HepG2 (cell line): ENCODE data around the gene DIAPH1. TPM values are rescaled to one million over a fixed set of nuclear protein-coding genes. Genes with fewer than 3 reads are reported as not detected.

Experiments
- ATAC-seq: fragments of 200-7000 bp; cut with Tn5 transposase; 3 replicates; pipeline ENCODE4 v1.9.1; 2020; ENCODE audit warnings: mild to moderate bottlenecking, moderate library complexity
- BruUV-seq: library from RNA; stranded (reverse); fragments of 400-500 nt; replicated peaks from 2 replicates; lab custom pipeline; 2021; lab: Mats Ljungman, UMichigan
- CTCF ChIA-PET: fragments of 300-600 bp; formaldehyde crosslinking; extraction: SDS; loops from one replicate; lab custom pipeline; 2021; ENCODE audit warnings: low total read pairs, inconsistent platforms, low intra/inter-chr PET ratio; lab: Yijun Ruan, JAX
- POLR2A ChIA-PET: fragments of 350-600 bp; sonication (Branson Sonifier 250); formaldehyde crosslinking; loops from one replicate; lab custom pipeline; 2020; ENCODE audit warnings: antibody characterized with exemption, inconsistent platforms; lab: Yijun Ruan, JAX
- DNase-seq: peaks from one replicate; pipeline ENCODE4 v3.0.0-alpha.2; 2015; ENCODE audit warnings: low spot score
- FAIRE-seq: peaks from 3 replicates; lab custom pipeline; 2011; peaks lifted over from hg19 to GRCh38; lab: Jason Lieb, UNC
- H2AFZ ChIP-seq: one replicate; pipeline ENCODE4 v1.6.1; 2011; ENCODE audit warnings: low read length, inconsistent platforms
- H3K27ac ChIP-seq: fragments of 300-600 bp; 3 replicates; pipeline ENCODE4 v1.8.0; 2011; ENCODE audit warnings: mixed run types, mild to moderate bottlenecking, mixed read lengths, low read length, inconsistent platforms; ENCODE audit not compliant: insufficient read depth; ENCODE audit errors: extremely low read length
- H3K27me3 ChIP-seq, 2 experiments: fragments of 200-600 bp in 1 of 2; 2 replicates in 1 of 2; 3 replicates in 1 of 2; pipeline versions ENCODE4 v1.6.0 to v1.8.0; 2011; ENCODE audit warnings: low read length in 2 of 2, mild to moderate bottlenecking in 2 of 2, moderate library complexity in 2 of 2, inconsistent platforms in 1 of 2; ENCODE audit not compliant: insufficient read depth in 2 of 2, control insufficient read depth in 1 of 2
- H3K36me3 ChIP-seq, 2 experiments: fragments of 200-600 bp in 1 of 2; replicated peaks in 1 of 2; 2 replicates in 1 of 2; 3 replicates in 1 of 2; pipeline versions ENCODE4 v1.5.1 to v1.8.0; 2011; ENCODE audit warnings: low read length in 2 of 2, inconsistent platforms in 1 of 2; ENCODE audit not compliant: insufficient read depth in 2 of 2, control insufficient read depth in 1 of 2
- H3K4me1 ChIP-seq: 2 replicates; pipeline ENCODE4 v1.5.1; 2012; ENCODE audit warnings: low read length, inconsistent platforms; ENCODE audit not compliant: insufficient read depth
- H3K4me2 ChIP-seq: 2 replicates; pipeline ENCODE4 v1.6.0; 2011; ENCODE audit warnings: low read depth, low read length, inconsistent platforms
- H3K4me3 ChIP-seq, 3 experiments: fragments of 200-600 bp in 1 of 3; sonication (generic), shearing (Covaris generic) in 1 of 3; replicated peaks in 1 of 3; 2 replicates each; pipeline ENCODE4 v1.5.1; 2011 to 2016; ENCODE audit warnings: low read length in 3 of 3, inconsistent platforms in 2 of 3, low read depth in 2 of 3, mild to moderate bottlenecking in 2 of 3, control low read depth in 1 of 3, mixed read lengths in 1 of 3; ENCODE audit not compliant: insufficient read depth in 1 of 3
- H3K79me2 ChIP-seq: one replicate; pipeline ENCODE4 v1.6.1; 2011; ENCODE audit warnings: low read length, inconsistent platforms; ENCODE audit not compliant: insufficient read depth
- H3K9ac ChIP-seq: 2 replicates; pipeline ENCODE4 v1.6.0; 2011; ENCODE audit warnings: mild to moderate bottlenecking, low read depth, low read length, inconsistent platforms; ENCODE audit not compliant: insufficient read depth
- H3K9me3 ChIP-seq: 2 replicates; pipeline ENCODE4 v1.5.1; 2012; ENCODE audit warnings: mild to moderate bottlenecking, low read length
- H4K20me1 ChIP-seq: 2 replicates; pipeline ENCODE4 v1.6.0; 2011; ENCODE audit warnings: inconsistent platforms, mild to moderate bottlenecking, low read length, moderate library complexity; ENCODE audit not compliant: insufficient read depth
- BCL6 ChIP-seq: IDR thresholded peaks from 2 replicates; pipeline ENCODE4 v1.6.1; 2016; ENCODE audit warnings: missing genetic modification reagents, missing compliant biosample characterization
- PHF20 ChIP-seq: sonication (generic); formaldehyde crosslinking; IDR thresholded peaks from 2 replicates; pipeline ENCODE4 v1.5.0; 2020; ENCODE audit warnings: mild to moderate bottlenecking, missing genetic modification reagents
- POLR2G ChIP-seq: fragments of 200-400 bp; formaldehyde crosslinking; IDR thresholded peaks from 2 replicates; pipeline ENCODE4 v1.6.1; 2018; ENCODE audit warnings: mild to moderate bottlenecking, low read depth, low read length, moderate library complexity
- ZNF207 ChIP-seq: fragments of 450-650 bp; IDR thresholded peaks from 2 replicates; pipeline ENCODE4 v1.6.1; 2016; ENCODE audit warnings: antibody characterized with exemption, borderline replicate concordance
- ZNF550 ChIP-seq: sonication (generic); formaldehyde crosslinking; IDR thresholded peaks from 2 replicates; pipeline ENCODE4 v1.4.0; 2020; ENCODE audit warnings: mild to moderate bottlenecking, missing genetic modification reagents, borderline replicate concordance
- ZNF766 ChIP-seq: sonication (generic); formaldehyde crosslinking; IDR thresholded peaks from 2 replicates; pipeline ENCODE4 v1.5.0; 2020; ENCODE audit warnings: missing genetic modification reagents, borderline replicate concordance
- ZSCAN31 ChIP-seq: sonication (generic); formaldehyde crosslinking; IDR thresholded peaks from 2 replicates; pipeline ENCODE4 v1.5.0; 2020; ENCODE audit warnings: low read depth, mild to moderate bottlenecking, missing genetic modification reagents
- in situ Hi-C: cut with HindIII; loops from 2 replicates; pipeline ENCODE4 v1.10.0; 2017; ENCODE audit warnings: low pct_unique_long_range_greater_than_20kb; ENCODE audit not compliant: extremely low pct_ligation_motif_present
- intact Hi-C: fragments of 100-400 bp; cut with micrococcal nuclease; formaldehyde crosslinking; loops from one replicate; pipeline ENCODE4 v1.10.0; 2022; ENCODE audit not compliant: unreplicated experiment
- polyA plus RNA-seq, 8 experiments: library from polyadenylated mRNA; depleted of rRNA in 3 of 8; stranded (reverse) in 7 of 8; unstranded in 1 of 8; fragments of >200 nt; fragmentation: Illumina TruSeq in 4 of 8; extraction: Trizol in 4 of 8; gene quantifications; 2 replicates each; pipeline versions ENCODE4 v1.2.1 to v1.2.3, GENCODE V29; 2011 to 2016; ENCODE audit warnings: low read depth in 4 of 8, missing spikeins in 1 of 8, mixed read lengths in 1 of 8; ENCODE audit not compliant: insufficient read depth in 1 of 8
- total RNA-seq, 5 experiments: library from RNA; depleted of rRNA; stranded (reverse); fragments of >200 nt; fragmentation: Illumina TruSeq; extraction: Trizol; gene quantifications; 2 replicates each; pipeline ENCODE4 v1.2.3, GENCODE V29; 2016; ENCODE audit warnings: low read depth in 1 of 5
- TF ChIP-seq, protein P1 (sequence below): IDR thresholded peaks from 2 replicates; pipeline ENCODE4 v1.6.1; 2016
- TF ChIP-seq, protein P2 (sequence below): sonication (generic); formaldehyde crosslinking; IDR thresholded peaks from 2 replicates; pipeline ENCODE4 v1.5.0; 2020; ENCODE audit warnings: mild to moderate bottlenecking, missing genetic modification reagents
- TF ChIP-seq, protein P3 (sequence below), 2 experiments: fragments of 450-650 bp in 1 of 2; sonication (generic) in 1 of 2; formaldehyde crosslinking in 1 of 2; IDR thresholded peaks; 2 replicates each; pipeline versions ENCODE4 v1.6.1 to v1.8.0; 2016 to 2022; ENCODE audit warnings: antibody characterized with exemption in 1 of 2, mild to moderate bottlenecking in 1 of 2, missing genetic modification reagents in 1 of 2
- TF ChIP-seq, protein P4 (sequence below): IDR thresholded peaks from 2 replicates; pipeline ENCODE4 v1.6.1; 2016; ENCODE audit warnings: missing compliant biosample characterization, missing genetic modification reagents, borderline replicate concordance

DIAPH1 gene
- total and polyA plus RNA-seq, 2 of the 13 experiments (the other 11 are each of a cell fraction or from before 2014, with no cell fraction given), result 25.1 to 33.9 TPM

DNA sequence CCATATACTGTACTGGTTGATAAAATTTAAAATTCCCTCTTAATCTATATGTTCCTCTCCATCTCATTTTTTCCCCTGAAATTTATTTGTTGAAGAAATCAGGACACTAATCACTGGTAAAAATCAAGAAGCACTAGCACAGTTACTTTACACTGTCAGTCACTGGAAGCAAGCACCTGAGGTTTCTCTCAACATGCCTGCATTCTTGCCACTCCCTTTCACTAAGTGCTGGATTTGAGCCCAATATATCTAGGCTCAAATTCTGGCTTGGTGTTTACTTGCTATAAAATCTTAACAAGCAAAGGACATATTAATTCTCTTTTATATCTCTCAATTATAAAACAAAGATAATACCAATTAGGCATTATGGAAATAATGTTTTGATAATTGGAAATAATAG lies 58.6 kb downstream of the DIAPH1 start:
- in situ Hi-C loops, result loop anchor here (5.0 kb wide), 2 partner anchors 143 to 338 kb away; partner anchors contain the start of genes PCDHB14 and PCDHGB7
- no TSS peak for BruUV-seq
- FAIRE-seq, result no peak
- no peak overlapping the region for H3K27ac ChIP-seq
- ChIA-PET CTCF (interaction anchor here (1.0 to 1.2 kb wide), 2 partner anchors 217 to 337 kb away, joined by 3 to 4 read pairs; partner anchors contain the start of genes PCDHB14 and PCDHGA3), POLR2A (no interaction called here)
- no peaks in the 10 kb centered on the region for H4K20me1 ChIP-seq
- peaks cover 10% of the 10 kb centered on the region for H3K4me1 ChIP-seq
- H3K4me2 ChIP-seq, result no peak overlapping the region
- H3K79me2 ChIP-seq, result no peaks in the 10 kb centered on the region
- H3K9ac ChIP-seq, result no peak overlapping the region
- ATAC-seq, result no peak
- peaks cover 9 to 40% of the 10 kb centered on the region in 2 experiments for H3K36me3 ChIP-seq
- H3K9me3 ChIP-seq, result no peaks in the 10 kb centered on the region
- intact Hi-C loops, result loop anchor here (5.0 kb wide), 2 partner anchors 233 to 468 kb away; partner anchors contain the start of gene PCDHB2
- H3K4me3 ChIP-seq, result no peak overlapping the region
- H2AFZ ChIP-seq, result no peak overlapping the region
- DNase-seq, result no peak
- no peaks in the 10 kb centered on the region for H3K27me3 ChIP-seq
- TF ChIP-seq ZNF550 (CRISPR knock-in tag) (no peak), BCL6 (no peak), ZNF207 (no peak), POLR2G (no peak), ZSCAN31 (no peak), PHF20 (CRISPR knock-in tag) (no peak), ZNF766 (CRISPR knock-in tag) (no peak)
- TF ChIP-seq, protein P1, sequence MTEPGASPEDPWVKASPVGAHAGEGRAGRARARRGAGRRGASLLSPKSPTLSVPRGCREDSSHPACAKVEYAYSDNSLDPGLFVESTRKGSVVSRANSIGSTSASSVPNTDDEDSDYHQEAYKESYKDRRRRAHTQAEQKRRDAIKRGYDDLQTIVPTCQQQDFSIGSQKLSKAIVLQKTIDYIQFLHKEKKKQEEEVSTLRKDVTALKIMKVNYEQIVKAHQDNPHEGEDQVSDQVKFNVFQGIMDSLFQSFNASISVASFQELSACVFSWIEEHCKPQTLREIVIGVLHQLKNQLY (CRISPR knock-in tag), result no peak
- TF ChIP-seq, protein P2, sequence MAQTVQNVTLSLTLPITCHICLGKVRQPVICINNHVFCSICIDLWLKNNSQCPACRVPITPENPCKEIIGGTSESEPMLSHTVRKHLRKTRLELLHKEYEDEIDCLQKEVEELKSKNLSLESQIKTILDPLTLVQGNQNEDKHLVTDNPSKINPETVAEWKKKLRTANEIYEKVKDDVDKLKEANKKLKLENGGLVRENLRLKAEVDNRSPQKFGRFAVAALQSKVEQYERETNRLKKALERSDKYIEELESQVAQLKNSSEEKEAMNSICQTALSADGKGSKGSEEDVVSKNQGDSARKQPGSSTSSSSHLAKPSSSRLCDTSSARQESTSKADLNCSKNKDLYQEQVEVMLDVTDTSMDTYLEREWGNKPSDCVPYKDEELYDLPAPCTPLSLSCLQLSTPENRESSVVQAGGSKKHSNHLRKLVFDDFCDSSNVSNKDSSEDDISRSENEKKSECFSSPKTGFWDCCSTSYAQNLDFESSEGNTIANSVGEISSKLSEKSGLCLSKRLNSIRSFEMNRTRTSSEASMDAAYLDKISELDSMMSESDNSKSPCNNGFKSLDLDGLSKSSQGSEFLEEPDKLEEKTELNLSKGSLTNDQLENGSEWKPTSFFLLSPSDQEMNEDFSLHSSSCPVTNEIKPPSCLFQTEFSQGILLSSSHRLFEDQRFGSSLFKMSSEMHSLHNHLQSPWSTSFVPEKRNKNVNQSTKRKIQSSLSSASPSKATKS (CRISPR knock-in tag), result no peak
- TF ChIP-seq, protein P3, sequence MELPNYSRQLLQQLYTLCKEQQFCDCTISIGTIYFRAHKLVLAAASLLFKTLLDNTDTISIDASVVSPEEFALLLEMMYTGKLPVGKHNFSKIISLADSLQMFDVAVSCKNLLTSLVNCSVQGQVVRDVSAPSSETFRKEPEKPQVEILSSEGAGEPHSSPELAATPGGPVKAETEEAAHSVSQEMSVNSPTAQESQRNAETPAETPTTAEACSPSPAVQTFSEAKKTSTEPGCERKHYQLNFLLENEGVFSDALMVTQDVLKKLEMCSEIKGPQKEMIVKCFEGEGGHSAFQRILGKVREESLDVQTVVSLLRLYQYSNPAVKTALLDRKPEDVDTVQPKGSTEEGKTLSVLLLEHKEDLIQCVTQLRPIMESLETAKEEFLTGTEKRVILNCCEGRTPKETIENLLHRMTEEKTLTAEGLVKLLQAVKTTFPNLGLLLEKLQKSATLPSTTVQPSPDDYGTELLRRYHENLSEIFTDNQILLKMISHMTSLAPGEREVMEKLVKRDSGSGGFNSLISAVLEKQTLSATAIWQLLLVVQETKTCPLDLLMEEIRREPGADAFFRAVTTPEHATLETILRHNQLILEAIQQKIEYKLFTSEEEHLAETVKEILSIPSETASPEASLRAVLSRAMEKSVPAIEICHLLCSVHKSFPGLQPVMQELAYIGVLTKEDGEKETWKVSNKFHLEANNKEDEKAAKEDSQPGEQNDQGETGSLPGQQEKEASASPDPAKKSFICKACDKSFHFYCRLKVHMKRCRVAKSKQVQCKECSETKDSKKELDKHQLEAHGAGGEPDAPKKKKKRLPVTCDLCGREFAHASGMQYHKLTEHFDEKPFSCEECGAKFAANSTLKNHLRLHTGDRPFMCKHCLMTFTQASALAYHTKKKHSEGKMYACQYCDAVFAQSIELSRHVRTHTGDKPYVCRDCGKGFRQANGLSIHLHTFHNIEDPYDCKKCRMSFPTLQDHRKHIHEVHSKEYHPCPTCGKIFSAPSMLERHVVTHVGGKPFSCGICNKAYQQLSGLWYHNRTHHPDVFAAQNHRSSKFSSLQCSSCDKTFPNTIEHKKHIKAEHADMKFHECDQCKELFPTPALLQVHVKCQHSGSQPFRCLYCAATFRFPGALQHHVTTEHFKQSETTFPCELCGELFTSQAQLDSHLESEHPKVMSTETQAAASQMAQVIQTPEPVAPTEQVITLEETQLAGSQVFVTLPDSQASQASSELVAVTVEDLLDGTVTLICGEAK (IDR thresholded peaks at IDR 0.05), result no peak
- TF ChIP-seq, protein P3 (CRISPR knock-in tag; IDR thresholded peaks at IDR 0.05), result no peak
- TF ChIP-seq, protein P4, sequence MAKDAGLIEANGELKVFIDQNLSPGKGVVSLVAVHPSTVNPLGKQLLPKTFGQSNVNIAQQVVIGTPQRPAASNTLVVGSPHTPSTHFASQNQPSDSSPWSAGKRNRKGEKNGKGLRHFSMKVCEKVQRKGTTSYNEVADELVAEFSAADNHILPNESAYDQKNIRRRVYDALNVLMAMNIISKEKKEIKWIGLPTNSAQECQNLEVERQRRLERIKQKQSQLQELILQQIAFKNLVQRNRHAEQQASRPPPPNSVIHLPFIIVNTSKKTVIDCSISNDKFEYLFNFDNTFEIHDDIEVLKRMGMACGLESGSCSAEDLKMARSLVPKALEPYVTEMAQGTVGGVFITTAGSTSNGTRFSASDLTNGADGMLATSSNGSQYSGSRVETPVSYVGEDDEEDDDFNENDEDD (CRISPR knock-in tag), result no peak
